ENCODE data around the gene LKAAEAR1.

DNA sequence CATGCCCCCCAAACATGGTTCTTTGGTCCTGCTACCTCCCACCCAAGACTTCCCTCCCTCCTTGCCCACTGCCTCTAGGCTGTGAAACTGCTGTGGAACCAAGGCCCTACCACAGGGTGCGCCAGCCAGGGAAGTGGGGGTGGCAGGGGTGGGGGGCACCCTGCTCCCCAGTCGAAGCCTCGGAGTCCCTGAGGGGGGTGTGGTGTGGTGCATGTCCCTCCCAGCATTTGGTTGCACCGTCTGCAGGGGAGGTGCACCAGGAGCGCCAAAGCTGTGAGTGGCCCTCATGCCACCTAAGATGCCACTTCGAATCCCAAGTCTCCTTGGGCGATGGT is 6.7 kb downstream of the LKAAEAR1 start:
- TF ChIP-seq, protein P1, sequence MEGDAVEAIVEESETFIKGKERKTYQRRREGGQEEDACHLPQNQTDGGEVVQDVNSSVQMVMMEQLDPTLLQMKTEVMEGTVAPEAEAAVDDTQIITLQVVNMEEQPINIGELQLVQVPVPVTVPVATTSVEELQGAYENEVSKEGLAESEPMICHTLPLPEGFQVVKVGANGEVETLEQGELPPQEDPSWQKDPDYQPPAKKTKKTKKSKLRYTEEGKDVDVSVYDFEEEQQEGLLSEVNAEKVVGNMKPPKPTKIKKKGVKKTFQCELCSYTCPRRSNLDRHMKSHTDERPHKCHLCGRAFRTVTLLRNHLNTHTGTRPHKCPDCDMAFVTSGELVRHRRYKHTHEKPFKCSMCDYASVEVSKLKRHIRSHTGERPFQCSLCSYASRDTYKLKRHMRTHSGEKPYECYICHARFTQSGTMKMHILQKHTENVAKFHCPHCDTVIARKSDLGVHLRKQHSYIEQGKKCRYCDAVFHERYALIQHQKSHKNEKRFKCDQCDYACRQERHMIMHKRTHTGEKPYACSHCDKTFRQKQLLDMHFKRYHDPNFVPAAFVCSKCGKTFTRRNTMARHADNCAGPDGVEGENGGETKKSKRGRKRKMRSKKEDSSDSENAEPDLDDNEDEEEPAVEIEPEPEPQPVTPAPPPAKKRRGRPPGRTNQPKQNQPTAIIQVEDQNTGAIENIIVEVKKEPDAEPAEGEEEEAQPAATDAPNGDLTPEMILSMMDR (IDR thresholded peaks at IDR 0.05; ENCODE audit: borderline replicate concordance, extremely low read depth, low read length, poor library complexity, severe bottlenecking): no peak
- TF ChIP-seq EZH2 (IDR thresholded peaks at IDR 0.05; ENCODE audit: borderline replicate concordance, low read depth, low read length, severe bottlenecking): no peak
